Type B pancreatic cell (in vitro differentiated cells): Measurements from ENCODE around the gene KSR1. TPM values are rescaled to one million over a fixed set of nuclear protein-coding genes. Genes with fewer than 3 reads are reported as not detected.

ENCODE experiments used
- DNase-seq: peaks from one replicate; pipeline ENCODE4 v3.0.0; 2021; ENCODE audit warnings: mixed read lengths; ENCODE audit not compliant: unreplicated experiment; ENCODE audit errors: extremely low spot score
- H3K27ac Mint-ChIP-seq: 2 replicates; pipeline ENCODE4 v1.8.0; 2021; ENCODE audit warnings: mild to moderate bottlenecking, mixed read lengths
- H3K27me3 Mint-ChIP-seq: 2 replicates; pipeline ENCODE4 v1.8.0; 2021; ENCODE audit warnings: mixed read lengths
- H3K36me3 Mint-ChIP-seq: 2 replicates; pipeline ENCODE4 v1.8.0; 2021; ENCODE audit warnings: mixed read lengths
- H3K4me1 Mint-ChIP-seq: one replicate; pipeline ENCODE4 v1.8.0; 2021; ENCODE audit warnings: mixed read lengths; ENCODE audit not compliant: unreplicated experiment
- H3K4me3 Mint-ChIP-seq: 2 replicates; pipeline ENCODE4 v1.8.0; 2021; ENCODE audit warnings: mild to moderate bottlenecking, mixed read lengths
- H3K9me3 Mint-ChIP-seq: 2 replicates; pipeline ENCODE4 v1.8.0; 2021; ENCODE audit warnings: mixed read lengths
- CTCF ChIP-seq: fragments of 200-600 bp; sonication (generic); conservative IDR thresholded peaks from 2 replicates; pipeline ENCODE4 v1.5.0; 2021; ENCODE audit warnings: antibody characterized with exemption, mild to moderate bottlenecking
- total RNA-seq: library from RNA; stranded (reverse); gene quantifications from 2 replicates; pipeline ENCODE4 v1.2.1, GENCODE V29; 2021; ENCODE audit warnings: low replicate concordance

The KSR1 gene
- total RNA-seq, 1 donor from 2014 or later: 57.8 TPM

GRCh38 chr17:27473748-27474609, 17.7 kb downstream of the KSR1 start:
- Mint-ChIP-seq H3K4me1 (peaks cover 45% of the 10 kb centered on the region), H3K36me3 (no peaks in the 10 kb centered on the region), H3K27ac (no peak overlapping the region), H3K4me3 (no peak overlapping the region), H3K9me3 (no peaks in the 10 kb centered on the region), H3K27me3 (no peaks in the 10 kb centered on the region)
- no peak for DNase-seq
- TF ChIP-seq CTCF: no peak

- Mint-ChIP-seq H3K36me3 (no peaks in the 10 kb centered on the region), H3K4me3 (no peak overlapping the region), H3K27ac (peak overlapping the region; percentile 21)
Measured at GRCh38 chr17:27475070-27475673, 18.9 kb downstream of the KSR1 start.

GRCh38 chr17:27475981-27476895, 20.0 kb downstream of the KSR1 start:
- DNase-seq: no peak
- no peaks in the 10 kb centered on the region for H3K36me3 Mint-ChIP-seq
- no peak overlapping the region for H3K27ac Mint-ChIP-seq
- no peak overlapping the region for H3K4me3 Mint-ChIP-seq
- H3K9me3 Mint-ChIP-seq: no peaks in the 10 kb centered on the region
- no peak for TF ChIP-seq CTCF
- H3K27me3 Mint-ChIP-seq: no peaks in the 10 kb centered on the region
- H3K4me1 Mint-ChIP-seq: peaks cover 40% of the 10 kb centered on the region

More at GRCh38 chr17:27475070-27475673, 18.9 kb downstream of the KSR1 start:
- Mint-ChIP-seq H3K9me3 (no peaks in the 10 kb centered on the region), H3K27me3 (no peaks in the 10 kb centered on the region), H3K4me1 (peaks cover 43% of the 10 kb centered on the region)
- TF ChIP-seq CTCF: no peak
- no peak for DNase-seq

GRCh38 chr17:27477050-27477888, 21.0 kb downstream of the KSR1 start:
- no peak overlapping the region for H3K27ac Mint-ChIP-seq
- DNase-seq: no peak
- no peak overlapping the region for H3K4me3 Mint-ChIP-seq
- no peaks in the 10 kb centered on the region for H3K9me3 Mint-ChIP-seq
- H3K4me1 Mint-ChIP-seq: peaks cover 31% of the 10 kb centered on the region
- TF ChIP-seq CTCF: no peak
- H3K36me3 Mint-ChIP-seq: no peaks in the 10 kb centered on the region
- no peaks in the 10 kb centered on the region for H3K27me3 Mint-ChIP-seq
